ENCODE results near the gene ATP5ME.

The ATP5ME gene

DNA sequence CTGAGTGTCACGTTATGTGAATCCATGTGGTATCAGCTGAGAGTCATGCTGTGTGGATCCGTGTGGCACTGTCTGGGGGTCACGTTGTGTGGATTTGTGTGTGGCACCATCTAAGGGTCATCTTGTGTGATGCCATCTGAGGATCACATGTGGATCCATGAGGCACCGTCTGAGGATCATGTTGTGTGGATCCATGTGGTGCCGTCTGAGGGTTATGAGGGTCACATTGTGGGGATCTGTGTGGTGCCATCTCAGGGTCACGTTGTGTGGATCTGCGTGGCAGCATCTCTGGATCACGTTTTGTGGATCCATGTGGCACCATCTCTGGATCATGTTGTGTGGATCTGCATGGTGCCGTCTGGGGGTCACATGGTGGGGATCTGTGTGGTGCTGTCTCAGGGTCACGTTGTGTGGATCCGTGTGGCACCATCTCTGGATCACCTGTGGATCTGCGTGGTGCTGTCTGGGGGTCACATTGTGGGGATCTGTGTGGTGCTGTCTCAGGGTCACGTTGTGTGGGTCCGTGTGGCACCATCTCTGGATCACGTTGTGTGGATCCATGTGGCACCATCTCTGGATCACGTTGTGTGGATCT lies 41.8 kb downstream of the ATP5ME start:
- H3K9me3 ChIP-seq (ENCODE audit: low read length) = no peaks in the 10 kb centered on the region
- H3K4me1 ChIP-seq (ENCODE audit: insufficient read depth, low read length) = no peaks in the 10 kb centered on the region
- H3K36me3 ChIP-seq (ENCODE audit: insufficient read depth, low read length) = no peaks in the 10 kb centered on the region
- no peak overlapping the region for H3K9ac ChIP-seq (ENCODE audit: low read length)
- peaks cover 0 to 10% of the 10 kb centered on the region in 2 donors for H3K27me3 ChIP-seq (ENCODE audit: control insufficient read depth in 1 of 2, insufficient read depth in 2 of 2, low read length in 2 of 2)
- H3K4me3 ChIP-seq (ENCODE audit: low read depth in 1 of 2, low read length in 2 of 2) = no peak overlapping the region
- H3K27ac ChIP-seq (ENCODE audit: low read depth, low read length) = no peak overlapping the region

DNA sequence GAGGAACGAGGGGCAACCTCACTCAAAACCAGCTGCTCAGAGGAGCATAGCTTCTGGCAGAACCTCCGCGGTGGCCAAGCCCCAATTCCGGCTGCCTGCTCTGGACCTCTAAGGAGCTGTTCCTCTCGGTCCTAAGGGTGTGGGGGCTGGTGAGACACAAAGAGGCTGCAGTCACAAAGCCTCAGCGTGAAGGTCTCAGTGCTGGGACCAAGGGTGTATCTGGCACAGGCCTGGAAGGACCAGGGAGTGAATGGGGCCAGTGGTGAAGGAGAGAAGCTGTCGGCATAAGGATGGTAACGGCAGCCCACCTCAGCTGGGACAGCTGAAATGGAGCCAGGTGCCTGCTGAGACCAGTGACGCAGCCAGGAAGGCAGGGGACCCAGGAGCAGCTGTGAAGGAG lies 43.4 kb downstream of the ATP5ME start:
- no peak overlapping the region for H3K27ac ChIP-seq (ENCODE audit: low read depth, low read length)
- no peak overlapping the region for H3K4me3 ChIP-seq (ENCODE audit: low read depth in 1 of 2, low read length in 2 of 2)
- H3K9me3 ChIP-seq (ENCODE audit: low read length) = no peaks in the 10 kb centered on the region
- H3K4me1 ChIP-seq (ENCODE audit: insufficient read depth, low read length) = no peaks in the 10 kb centered on the region
- H3K9ac ChIP-seq (ENCODE audit: low read length) = no peak overlapping the region
- no peaks in the 10 kb centered on the region for H3K36me3 ChIP-seq (ENCODE audit: insufficient read depth, low read length)
- H3K27me3 ChIP-seq (ENCODE audit: control insufficient read depth in 1 of 2, insufficient read depth in 2 of 2, low read length in 2 of 2) = peaks cover 0 to 10% of the 10 kb centered on the region in 2 donors

DNA sequence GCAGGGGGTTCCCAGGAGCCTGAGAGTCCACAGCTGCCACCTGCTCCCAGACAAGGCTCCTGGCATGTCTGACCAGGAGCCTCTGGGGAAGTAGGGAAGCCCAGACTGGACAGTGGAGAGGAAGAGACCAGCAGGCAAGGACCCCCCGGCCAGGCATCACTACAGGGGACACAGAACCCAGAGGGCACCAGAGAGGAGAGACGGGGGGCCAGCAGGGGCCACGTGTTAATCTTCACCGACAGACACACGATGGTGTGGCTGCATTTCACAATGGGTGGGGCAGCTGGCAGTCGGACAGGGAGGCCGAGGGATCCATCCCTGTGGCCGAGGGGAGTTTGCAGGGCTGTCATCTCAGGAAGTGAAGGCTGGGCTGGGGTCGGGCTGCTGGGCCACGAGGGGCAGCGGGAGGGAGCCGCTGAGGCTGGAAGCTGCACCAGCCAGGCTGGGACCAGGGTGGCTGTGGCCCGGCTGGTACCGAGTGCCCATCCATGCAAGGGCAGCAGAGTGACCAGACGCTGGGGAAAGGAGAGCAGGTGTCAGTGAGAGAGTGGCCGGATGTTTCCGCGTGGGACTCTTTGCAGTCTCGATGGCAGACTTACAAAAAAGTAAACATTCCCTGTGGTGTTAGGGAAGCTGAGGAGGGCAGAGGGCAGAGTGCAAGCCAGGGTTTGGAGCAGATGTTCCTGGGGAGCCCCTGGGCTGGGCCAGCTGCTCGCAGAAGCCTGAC lies 44.0 kb downstream of the ATP5ME start:
- peaks cover 0 to 10% of the 10 kb centered on the region in 2 donors for H3K27me3 ChIP-seq (ENCODE audit: control insufficient read depth in 1 of 2, insufficient read depth in 2 of 2, low read length in 2 of 2)
- H3K4me3 ChIP-seq (ENCODE audit: low read depth in 1 of 2, low read length in 2 of 2) = no peak overlapping the region
- no peaks in the 10 kb centered on the region for H3K9me3 ChIP-seq (ENCODE audit: low read length)
- no peaks in the 10 kb centered on the region for H3K36me3 ChIP-seq (ENCODE audit: insufficient read depth, low read length)
- H3K9ac ChIP-seq (ENCODE audit: low read length) = no peak overlapping the region
- no peaks in the 10 kb centered on the region for H3K4me1 ChIP-seq (ENCODE audit: insufficient read depth, low read length)
- no peak overlapping the region for H3K27ac ChIP-seq (ENCODE audit: low read depth, low read length)

DNA sequence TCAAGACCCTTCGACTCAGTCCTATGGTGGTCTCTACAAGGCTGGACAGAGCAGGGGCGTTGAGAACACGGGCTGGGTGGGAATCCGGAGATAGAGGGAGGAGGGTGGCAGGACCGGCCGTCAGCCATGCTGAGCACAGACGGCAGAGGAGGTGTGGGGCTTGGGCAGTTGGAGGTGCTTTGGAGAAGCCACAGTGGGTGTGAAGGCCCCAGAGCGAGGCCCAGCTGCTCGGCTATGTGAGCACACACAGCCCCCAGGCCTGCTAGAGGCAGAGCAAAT lies 44.5 kb downstream of the ATP5ME start:
- peaks cover 0 to 10% of the 10 kb centered on the region in 2 donors for H3K27me3 ChIP-seq (ENCODE audit: control insufficient read depth in 1 of 2, insufficient read depth in 2 of 2, low read length in 2 of 2)
- H3K9me3 ChIP-seq (ENCODE audit: low read length) = no peaks in the 10 kb centered on the region
- no peak overlapping the region for H3K27ac ChIP-seq (ENCODE audit: low read depth, low read length)
- no peak overlapping the region for H3K4me3 ChIP-seq (ENCODE audit: low read depth in 1 of 2, low read length in 2 of 2)
- no peaks in the 10 kb centered on the region for H3K36me3 ChIP-seq (ENCODE audit: insufficient read depth, low read length)
- no peaks in the 10 kb centered on the region for H3K4me1 ChIP-seq (ENCODE audit: insufficient read depth, low read length)
- no peak overlapping the region for H3K9ac ChIP-seq (ENCODE audit: low read length)

DNA sequence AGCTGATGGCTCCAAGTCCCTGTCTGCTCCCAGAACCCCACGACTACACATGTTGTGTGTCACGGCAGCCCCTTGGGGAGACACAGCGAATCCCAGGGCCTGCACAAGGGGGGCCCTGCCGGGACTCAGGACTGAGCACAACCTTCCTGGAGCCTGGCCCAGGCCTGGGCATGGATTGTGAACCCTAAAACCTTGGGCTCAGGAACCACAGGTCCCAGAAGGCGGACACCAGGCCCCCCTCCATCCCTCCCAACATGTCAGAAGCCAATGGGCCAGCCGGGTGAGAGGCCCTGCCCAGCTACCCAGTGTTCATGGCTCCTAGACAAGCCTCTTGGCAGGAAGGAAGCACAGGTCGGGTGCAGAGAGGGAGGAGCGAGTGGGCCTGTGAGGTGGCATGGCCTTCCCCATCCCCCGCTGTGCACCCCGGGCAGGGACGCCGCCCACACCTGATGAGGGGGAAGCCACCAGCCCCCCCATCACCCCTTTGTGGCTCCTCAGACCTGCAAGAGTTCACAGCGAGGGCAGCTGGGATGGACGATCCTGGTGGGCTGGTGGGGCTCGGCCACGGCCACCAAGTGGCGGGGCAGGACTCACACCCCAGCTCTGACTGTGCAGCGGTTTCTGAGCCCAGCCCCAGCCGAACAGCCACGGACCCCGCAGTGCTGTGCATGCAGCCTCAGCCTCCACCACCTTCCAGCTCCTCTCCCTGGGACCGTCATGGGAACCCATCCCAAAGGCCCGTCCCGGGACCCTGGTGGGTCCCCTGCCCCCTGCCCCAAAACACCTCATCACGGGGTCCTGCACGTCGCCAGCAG lies 45.0 kb downstream of the ATP5ME start:
- peaks cover 0 to 10% of the 10 kb centered on the region in 2 donors for H3K27me3 ChIP-seq (ENCODE audit: control insufficient read depth in 1 of 2, insufficient read depth in 2 of 2, low read length in 2 of 2)

DNA sequence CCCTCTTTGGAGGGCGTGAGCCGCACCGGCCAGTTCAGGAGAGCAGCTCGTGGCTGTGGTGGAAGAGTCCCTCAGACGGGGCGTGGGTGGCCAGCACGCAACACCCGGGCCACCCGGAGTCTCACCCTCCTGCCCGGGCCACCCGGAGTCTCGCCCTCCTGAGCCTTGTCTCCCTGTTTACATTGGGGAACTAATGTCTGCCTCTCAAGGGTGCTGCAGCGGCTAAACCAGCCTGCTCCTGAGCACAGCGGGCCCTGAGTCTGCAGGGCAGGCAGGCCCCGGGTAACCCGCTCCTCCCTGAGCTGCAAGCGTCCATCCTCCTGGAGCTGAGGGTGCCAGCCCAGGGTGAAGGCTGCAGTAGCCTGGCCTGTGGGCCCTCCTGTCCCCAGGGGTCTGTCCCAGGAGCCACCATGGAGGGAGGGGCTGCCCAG lies 45.8 kb downstream of the ATP5ME start:
- Histone ChIP-seq H3K27me3 (ENCODE audit: control insufficient read depth in 1 of 2, insufficient read depth in 2 of 2, low read length in 2 of 2) (peaks cover 0 to 10% of the 10 kb centered on the region in 2 donors), H3K4me1 (ENCODE audit: insufficient read depth, low read length) (no peaks in the 10 kb centered on the region), H3K4me3 (ENCODE audit: low read depth in 1 of 2, low read length in 2 of 2) (no peak overlapping the region), H3K27ac (ENCODE audit: low read depth, low read length) (no peak overlapping the region), H3K9ac (ENCODE audit: low read length) (no peak overlapping the region), H3K36me3 (ENCODE audit: insufficient read depth, low read length) (no peaks in the 10 kb centered on the region), H3K9me3 (ENCODE audit: low read length) (no peaks in the 10 kb centered on the region)

More for the DNA sequence above, 45.0 kb downstream of the ATP5ME start:
- H3K9ac ChIP-seq (ENCODE audit: low read length) = no peak overlapping the region
- H3K36me3 ChIP-seq (ENCODE audit: insufficient read depth, low read length) = no peaks in the 10 kb centered on the region
- H3K27ac ChIP-seq (ENCODE audit: low read depth, low read length) = no peak overlapping the region
- no peaks in the 10 kb centered on the region for H3K9me3 ChIP-seq (ENCODE audit: low read length)
- no peak overlapping the region for H3K4me3 ChIP-seq (ENCODE audit: low read depth in 1 of 2, low read length in 2 of 2)
- H3K4me1 ChIP-seq (ENCODE audit: insufficient read depth, low read length) = no peaks in the 10 kb centered on the region

DNA sequence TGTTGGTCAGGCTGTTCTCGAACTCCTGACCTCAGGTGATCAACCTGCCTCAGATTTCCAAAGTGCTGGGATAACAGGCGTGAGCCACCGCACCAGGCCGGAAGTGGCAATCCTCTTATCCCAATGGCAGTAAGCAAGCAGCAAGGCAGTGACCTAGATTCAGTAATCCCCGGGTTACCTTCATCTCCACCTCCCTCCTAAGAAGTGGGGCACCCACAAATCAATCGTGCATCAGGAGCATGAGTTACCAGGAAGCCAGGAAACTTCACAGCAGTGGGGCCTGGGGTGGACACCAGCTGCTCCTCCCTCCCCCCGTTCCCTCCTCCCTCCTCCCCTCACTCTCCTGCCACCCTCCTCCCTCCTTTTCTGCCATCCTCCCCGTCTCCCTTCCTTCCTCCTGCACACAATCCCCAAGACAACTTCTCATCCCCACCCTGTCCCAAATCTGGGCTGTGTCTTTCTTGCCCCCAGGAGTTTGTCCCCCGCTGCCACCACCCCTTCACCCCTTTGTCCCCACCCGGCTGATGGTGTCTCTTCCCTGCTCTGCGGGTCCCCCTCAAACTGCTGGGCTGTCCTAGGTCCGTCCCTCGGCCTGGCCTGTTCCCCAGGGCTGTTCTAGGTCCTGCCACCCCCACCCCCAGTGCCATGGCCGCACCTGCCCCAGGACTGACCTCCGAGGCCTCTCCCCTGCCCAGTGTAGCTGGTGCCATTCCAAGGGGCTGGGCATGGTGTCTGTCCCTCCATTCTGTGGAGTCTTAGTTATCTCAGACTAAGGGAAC lies 46.5 kb downstream of the ATP5ME start:
- Histone ChIP-seq H3K9me3 (ENCODE audit: low read length) (no peaks in the 10 kb centered on the region), H3K36me3 (ENCODE audit: insufficient read depth, low read length) (no peaks in the 10 kb centered on the region), H3K9ac (ENCODE audit: low read length) (no peak overlapping the region), H3K27me3 (ENCODE audit: control insufficient read depth in 1 of 2, insufficient read depth in 2 of 2, low read length in 2 of 2) (peaks cover 0 to 10% of the 10 kb centered on the region in 2 donors), H3K27ac (ENCODE audit: low read depth, low read length) (no peak overlapping the region), H3K4me3 (ENCODE audit: low read depth in 1 of 2, low read length in 2 of 2) (no peak overlapping the region), H3K4me1 (ENCODE audit: insufficient read depth, low read length) (no peaks in the 10 kb centered on the region)

DNA sequence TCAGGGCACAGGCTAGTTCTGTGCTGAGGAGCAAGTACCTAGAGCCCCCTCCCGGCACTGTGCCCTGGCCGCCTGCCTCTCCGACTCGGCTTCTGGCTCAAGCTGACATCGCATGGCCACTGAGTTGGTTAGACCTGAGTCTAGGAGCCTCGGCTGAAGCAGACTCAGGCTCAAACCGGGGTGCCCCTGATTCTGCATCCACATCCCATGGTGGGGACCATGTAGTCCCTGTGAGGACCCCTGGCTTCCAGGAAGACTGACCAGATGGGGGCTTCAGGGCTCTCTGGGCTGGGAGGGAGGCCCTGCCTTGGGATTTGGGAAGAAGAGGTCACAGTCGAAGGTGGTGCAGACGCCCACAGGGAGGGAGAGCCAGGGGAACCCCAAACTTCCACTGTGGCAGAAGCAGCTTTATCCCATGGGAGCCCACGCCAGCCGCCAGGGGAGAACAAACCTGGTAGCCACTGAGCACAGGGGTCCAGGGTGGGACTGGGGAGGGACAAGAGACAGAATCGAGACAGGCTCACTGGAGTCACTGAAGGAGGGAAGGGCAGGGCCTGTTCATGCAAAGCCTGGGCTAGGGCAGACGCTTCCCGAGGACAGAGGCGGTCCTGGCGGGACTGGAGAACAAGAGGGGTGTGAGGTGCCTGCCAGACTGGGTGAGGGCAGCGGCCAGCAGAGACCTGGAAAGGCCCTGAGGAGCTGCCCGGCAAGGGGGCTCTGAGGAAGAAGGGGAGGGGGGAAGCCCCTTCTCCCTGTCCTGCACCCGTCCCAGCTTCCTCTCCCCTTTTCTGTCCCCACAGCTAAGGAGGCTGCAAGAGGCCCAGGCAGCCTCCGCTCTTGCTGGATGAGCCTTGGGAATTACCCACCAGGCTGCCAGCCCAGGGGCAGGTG lies 47.6 kb downstream of the ATP5ME start:
- Histone ChIP-seq H3K9me3 (ENCODE audit: low read length) (no peaks in the 10 kb centered on the region), H3K36me3 (ENCODE audit: insufficient read depth, low read length) (no peaks in the 10 kb centered on the region), H3K9ac (ENCODE audit: low read length) (no peak overlapping the region)

DNA sequence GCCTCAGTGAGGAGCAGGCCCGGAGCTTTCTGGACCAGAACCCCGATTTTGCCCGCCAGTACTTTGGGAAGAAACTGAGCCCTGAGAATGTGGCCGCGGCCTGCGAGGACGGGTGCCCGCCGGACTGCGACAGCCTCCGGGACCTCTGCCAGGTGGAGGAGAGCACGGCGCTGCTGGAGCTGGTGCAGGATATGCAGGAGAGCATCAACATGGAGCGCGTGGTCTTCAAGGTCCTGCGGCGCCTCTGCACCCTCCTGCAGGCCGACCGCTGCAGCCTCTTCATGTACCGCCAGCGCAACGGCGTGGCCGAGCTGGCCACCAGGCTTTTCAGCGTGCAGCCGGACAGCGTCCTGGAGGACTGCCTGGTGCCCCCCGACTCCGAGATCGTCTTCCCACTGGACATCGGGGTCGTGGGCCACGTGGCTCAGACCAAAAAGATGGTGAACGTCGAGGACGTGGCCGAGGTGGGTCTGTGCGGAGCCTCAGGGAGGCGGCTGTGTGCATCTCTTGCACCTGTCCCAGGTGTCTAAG lies 48.4 kb downstream of the ATP5ME start:
- Histone ChIP-seq H3K36me3 (ENCODE audit: insufficient read depth, low read length) (no peaks in the 10 kb centered on the region), H3K9ac (ENCODE audit: low read length) (no peak overlapping the region), H3K27me3 (ENCODE audit: control insufficient read depth in 1 of 2, insufficient read depth in 2 of 2, low read length in 2 of 2) (peaks cover 0 to 10% of the 10 kb centered on the region in 2 donors), H3K27ac (ENCODE audit: low read depth, low read length) (no peak overlapping the region), H3K9me3 (ENCODE audit: low read length) (no peaks in the 10 kb centered on the region), H3K4me1 (ENCODE audit: insufficient read depth, low read length) (no peaks in the 10 kb centered on the region), H3K4me3 (ENCODE audit: low read depth in 1 of 2, low read length in 2 of 2) (no peak overlapping the region)

More for the DNA sequence above, 47.6 kb downstream of the ATP5ME start:
- Histone ChIP-seq H3K4me3 (ENCODE audit: low read depth in 1 of 2, low read length in 2 of 2) (no peak overlapping the region), H3K27me3 (ENCODE audit: control insufficient read depth in 1 of 2, insufficient read depth in 2 of 2, low read length in 2 of 2) (peaks cover 0 to 10% of the 10 kb centered on the region in 2 donors), H3K4me1 (ENCODE audit: insufficient read depth, low read length) (no peaks in the 10 kb centered on the region), H3K27ac (ENCODE audit: low read depth, low read length) (no peak overlapping the region)

DNA sequence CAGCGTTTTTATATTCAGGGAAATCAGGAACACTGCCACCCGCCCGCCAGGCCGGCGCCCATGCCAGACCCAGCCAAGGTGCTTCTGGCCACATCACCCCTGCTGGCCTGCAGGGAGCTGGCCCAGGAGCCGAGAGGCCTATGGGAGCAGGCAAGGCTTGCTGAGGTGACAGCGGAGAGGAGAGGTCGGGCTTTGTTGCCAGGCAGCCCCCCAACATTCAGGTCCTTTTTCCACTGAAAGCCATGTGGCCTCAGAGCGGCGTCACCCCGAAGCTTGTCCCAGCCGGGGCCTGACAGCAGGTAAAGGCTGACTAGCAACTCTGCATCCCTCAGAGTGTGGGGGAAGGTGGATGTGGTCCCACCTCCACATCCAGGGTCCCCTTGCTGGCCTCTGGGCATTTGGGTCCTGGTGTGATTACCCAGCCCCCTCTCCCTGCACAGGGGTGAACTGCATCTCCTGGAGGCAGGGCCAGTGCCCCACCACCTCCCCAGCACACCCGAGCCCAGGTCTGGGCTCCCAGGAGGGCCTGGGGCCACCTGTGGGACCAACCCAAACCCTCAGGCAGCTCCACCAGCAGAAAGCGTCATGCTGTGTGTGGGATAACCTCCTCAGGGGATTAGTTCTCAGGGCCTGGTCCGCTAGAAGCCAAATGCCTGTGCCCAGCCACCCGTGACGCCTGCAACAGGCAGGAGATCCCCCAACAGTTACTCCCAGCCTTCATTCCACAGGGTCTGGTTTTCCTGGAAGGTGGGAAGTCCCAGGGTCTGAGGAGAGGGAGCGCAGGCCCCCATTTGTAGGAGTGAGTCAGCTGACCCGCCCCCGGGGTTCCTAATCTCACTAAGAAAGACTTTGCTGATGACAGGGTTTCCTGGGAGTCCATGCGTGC lies 49.1 kb downstream of the ATP5ME start, which contains the start of gene PDE6B:
Gene PDE6B, plus strand, starts transcription at position 869 of the 886 bp plus-strand sequence. CDS start 54 bp downstream, outside the sequence.
- no peaks in the 10 kb centered on the region for H3K36me3 ChIP-seq (ENCODE audit: insufficient read depth, low read length)
- no peak within 1 kb of the TSS for H3K9ac ChIP-seq (ENCODE audit: low read length)
- no peak within 1 kb of the TSS for H3K27ac ChIP-seq (ENCODE audit: low read depth, low read length)
- peaks cover 0 to 10% of the 10 kb centered on the region in 2 donors for H3K27me3 ChIP-seq (ENCODE audit: control insufficient read depth in 1 of 2, insufficient read depth in 2 of 2, low read length in 2 of 2)
- H3K4me1 ChIP-seq (ENCODE audit: insufficient read depth, low read length) = no peaks in the 10 kb centered on the region
- H3K9me3 ChIP-seq (ENCODE audit: low read length) = no peaks in the 10 kb centered on the region
- no peak within 1 kb of the TSS for H3K4me3 ChIP-seq (ENCODE audit: low read depth in 1 of 2, low read length in 2 of 2)

Measured in muscle layer of colon (tissue), 2 donors.